Body of pancreas (tissue), 4 donors: ENCODE measurements around the gene TOR1AIP2. TPM values are rescaled to one million over a fixed set of nuclear protein-coding genes. Genes with fewer than 3 reads are reported as not detected.

Experiments
- ATAC-seq: fragments of 150-250 bp; one replicate; pipeline ENCODE4 v1.9.1; 2016
- DNase-seq, 4 donors: peaks; one replicate each; pipeline ENCODE4 v3.0.0-alpha.2; 2019
- H3K27ac ChIP-seq, 4 donors: fragments of 200-600 bp; sonication (generic); 1 replicate in 3 of 4; 2 replicates in 1 of 4; pipeline versions ENCODE4 v1.5.1 to v1.6.1; 2016 to 2019; ENCODE audit warnings: mild to moderate bottlenecking in 1 of 4, mixed read lengths in 1 of 4, moderate library complexity in 1 of 4
- H3K27me3 ChIP-seq, 2 donors: fragments of 200-600 bp; sonication (generic); one replicate each; pipeline ENCODE4 v1.6.0; 2016; ENCODE audit warnings: mild to moderate bottlenecking in 1 of 2
- H3K36me3 ChIP-seq, 2 donors: fragments of 200-600 bp; sonication (generic); replicated peaks in 1 of 2; 2 replicates each; pipeline ENCODE4 v1.5.1; 2016; ENCODE audit warnings: low read depth in 2 of 2; ENCODE audit not compliant: insufficient read depth in 1 of 2
- H3K4me1 ChIP-seq: fragments of 200-600 bp; sonication (generic); one replicate; pipeline ENCODE4 v1.6.0; 2016
- H3K4me3 ChIP-seq, 2 donors: fragments of 200-600 bp; sonication (generic); 1 replicate in 1 of 2; 2 replicates in 1 of 2; pipeline ENCODE4 v1.5.1; 2016 to 2019
- H3K9me3 ChIP-seq, 3 donors: fragments of 200-600 bp; sonication (generic); 1 replicate in 2 of 3; 2 replicates in 1 of 3; pipeline ENCODE4 v1.5.1; 2016
- POLR2A ChIP-seq, 3 donors: fragments of 450-650 bp; IDR thresholded peaks; one replicate each; pipeline ENCODE4 v1.6.1; 2016; ENCODE audit warnings: antibody characterized with exemption in 3 of 3, mild to moderate bottlenecking in 2 of 3
- WGBS, 2 donors: methylation state at CpG; one replicate each; pipeline ENCODE4 v1.1.5; 2017; 5-methylcytosine and 5-hydroxymethylcytosine counted together
- intact Hi-C: fragments of 100-400 bp; cut with DNase I; formaldehyde crosslinking; loops from one replicate; pipeline ENCODE4 v1.15.1; 2023
- total RNA-seq, 2 donors: library from RNA; depleted of rRNA; stranded (reverse); fragments of >200 nt; gene quantifications; one replicate each; pipeline ENCODE4 v1.1.0, GENCODE V29; 2016
- TF ChIP-seq, protein P1 (sequence below), 7 experiments: fragments of 450-650 bp in 4 of 7; fragments of 200-600 bp in 3 of 7; sonication (generic) in 3 of 7; IDR thresholded peaks; one replicate each; pipeline ENCODE4 v1.5.1; 2016 to 2019; ENCODE audit warnings: antibody characterized with exemption in 7 of 7

TOR1AIP2 gene
- total RNA-seq, 2 donors from 2014 or later = 44.1 to 44.8 TPM

DNA sequence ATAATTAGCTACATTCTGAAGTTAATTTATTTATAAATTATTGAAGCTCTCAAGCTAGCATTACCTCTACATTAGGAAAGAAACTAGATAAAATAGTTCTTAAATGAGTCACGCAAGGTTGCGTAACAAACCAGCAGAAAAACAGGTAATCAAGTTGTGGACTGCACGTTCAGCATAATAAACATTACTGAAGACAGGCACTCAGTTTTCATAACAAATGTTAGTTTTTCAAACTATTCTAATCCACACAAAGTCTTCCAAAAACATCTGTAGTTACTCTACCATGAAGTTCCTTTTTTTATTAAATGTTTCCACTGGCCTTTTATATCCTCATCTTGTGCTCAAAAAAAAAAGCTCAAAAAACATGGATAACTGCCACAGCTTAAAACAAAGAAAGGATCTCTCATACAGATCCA, 1.3 kb downstream of the TOR1AIP2 start:
- DNase-seq (peak; percentile 34 to 71 (median 44)), ATAC-seq (peak; percentile 65)
- H3K4me1 ChIP-seq = peaks cover 67% of the 10 kb centered on the region

DNA sequence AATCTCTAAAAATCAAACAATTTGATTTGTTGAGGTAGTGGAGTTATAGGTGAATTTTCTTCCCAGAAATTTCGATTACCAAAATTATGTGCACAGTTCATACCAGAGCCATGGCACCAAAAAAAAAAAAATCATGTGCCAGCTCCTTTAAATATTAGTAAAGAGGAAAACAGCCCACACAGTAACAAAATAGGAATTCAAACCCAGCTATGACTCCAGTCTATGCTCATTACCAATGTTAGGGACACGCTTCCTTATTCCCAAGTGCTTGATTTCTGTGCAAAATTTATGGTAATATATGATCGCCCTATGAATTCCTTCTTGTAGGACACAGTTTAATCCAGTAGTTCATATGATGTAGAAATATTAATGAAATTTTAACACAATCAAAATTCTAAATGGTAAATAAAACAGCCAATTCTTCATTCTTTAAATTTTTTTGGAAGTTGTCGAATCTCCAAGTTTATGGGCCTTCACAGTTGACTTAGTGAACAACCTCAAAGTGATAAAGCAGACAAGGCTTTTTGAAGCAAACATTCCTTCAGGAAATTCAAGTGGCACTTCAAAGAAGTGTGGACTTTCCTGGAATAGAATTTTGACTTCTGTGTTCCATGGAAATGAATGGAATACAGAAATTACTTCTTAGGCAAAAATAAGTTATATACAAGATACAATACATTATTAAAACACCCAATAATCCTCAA, 1.9 kb downstream of the TOR1AIP2 start:
- H3K27me3 ChIP-seq = no peaks in the 10 kb centered on the region
- H3K4me3 ChIP-seq = no peak overlapping the region
- intact Hi-C loops = no loop called here
- peak overlapping the region in 3 of 4 donors; percentile 71 to 89 (median 80) for H3K27ac ChIP-seq
- no peaks in the 10 kb centered on the region for H3K9me3 ChIP-seq
- DNase-seq (no peak), ATAC-seq (no peak)
- peaks cover 68% of the 10 kb centered on the region for H3K4me1 ChIP-seq
- H3K36me3 ChIP-seq = no peaks in the 10 kb centered on the region
- no peak for TF ChIP-seq POLR2A (IDR thresholded peaks at IDR 0.05)
- TF ChIP-seq, protein P1, sequence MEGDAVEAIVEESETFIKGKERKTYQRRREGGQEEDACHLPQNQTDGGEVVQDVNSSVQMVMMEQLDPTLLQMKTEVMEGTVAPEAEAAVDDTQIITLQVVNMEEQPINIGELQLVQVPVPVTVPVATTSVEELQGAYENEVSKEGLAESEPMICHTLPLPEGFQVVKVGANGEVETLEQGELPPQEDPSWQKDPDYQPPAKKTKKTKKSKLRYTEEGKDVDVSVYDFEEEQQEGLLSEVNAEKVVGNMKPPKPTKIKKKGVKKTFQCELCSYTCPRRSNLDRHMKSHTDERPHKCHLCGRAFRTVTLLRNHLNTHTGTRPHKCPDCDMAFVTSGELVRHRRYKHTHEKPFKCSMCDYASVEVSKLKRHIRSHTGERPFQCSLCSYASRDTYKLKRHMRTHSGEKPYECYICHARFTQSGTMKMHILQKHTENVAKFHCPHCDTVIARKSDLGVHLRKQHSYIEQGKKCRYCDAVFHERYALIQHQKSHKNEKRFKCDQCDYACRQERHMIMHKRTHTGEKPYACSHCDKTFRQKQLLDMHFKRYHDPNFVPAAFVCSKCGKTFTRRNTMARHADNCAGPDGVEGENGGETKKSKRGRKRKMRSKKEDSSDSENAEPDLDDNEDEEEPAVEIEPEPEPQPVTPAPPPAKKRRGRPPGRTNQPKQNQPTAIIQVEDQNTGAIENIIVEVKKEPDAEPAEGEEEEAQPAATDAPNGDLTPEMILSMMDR (IDR thresholded peaks at IDR 0.05) = no peak
- 68 to 77% methylated on average over 4 of the region's 4 CpGs for WGBS, 2 donors

More for the DNA sequence above, 1.3 kb downstream of the TOR1AIP2 start:
- no peaks in the 10 kb centered on the region for H3K27me3 ChIP-seq
- H3K4me3 ChIP-seq = peak overlapping the region; percentile 6 to 68
- TF ChIP-seq, protein P1 (IDR thresholded peaks at IDR 0.05) = no peak
- peak in 1 of 3 donors; percentile 19 for TF ChIP-seq POLR2A (IDR thresholded peaks at IDR 0.05)
- no peaks in the 10 kb centered on the region for H3K36me3 ChIP-seq
- WGBS, 2 donors = 7 to 18% methylated on average over 3 of the region's 3 CpGs
- peak overlapping the region in 3 of 4 donors; percentile 71 to 89 (median 80) for H3K27ac ChIP-seq
- intact Hi-C loops = no loop called here
- no peaks in the 10 kb centered on the region for H3K9me3 ChIP-seq

DNA sequence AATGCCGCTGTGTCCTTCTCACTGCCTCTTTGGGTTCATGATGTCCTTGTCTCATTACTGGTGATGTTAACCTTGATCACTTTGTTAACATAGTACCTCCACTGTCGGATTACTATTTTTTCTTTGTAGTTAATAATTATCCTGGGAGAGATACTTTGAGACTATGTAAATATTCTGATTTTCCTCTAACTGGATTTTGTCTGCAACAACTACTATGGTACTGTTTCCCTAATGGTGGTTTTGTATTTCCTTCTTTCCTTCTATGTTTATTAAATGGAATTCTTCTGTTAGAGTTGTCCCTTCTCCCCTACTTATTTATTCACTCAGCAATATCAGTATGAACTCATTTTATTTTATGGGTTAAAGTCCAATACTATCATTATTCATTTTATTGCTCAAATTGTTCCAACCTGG, 4.2 kb downstream of the TOR1AIP2 start:
- no peak for TF ChIP-seq POLR2A (IDR thresholded peaks at IDR 0.05)
- TF ChIP-seq, protein P1 (IDR thresholded peaks at IDR 0.05) = no peak
- Histone ChIP-seq H3K27me3 (no peaks in the 10 kb centered on the region), H3K9me3 (no peaks in the 10 kb centered on the region), H3K36me3 (peaks cover 0 to 3% of the 10 kb centered on the region in 2 donors), H3K27ac (peak overlapping the region in 3 of 4 donors; percentile 26 to 89 (median 71)), H3K4me1 (peaks cover 62% of the 10 kb centered on the region), H3K4me3 (no peak overlapping the region)
- 11 to 19% methylated on average over 2 of the region's 2 CpGs for WGBS, 2 donors
- intact Hi-C loops = no loop called here
- peak; percentile 43 for ATAC-seq
- peak in 1 of 4 donors; percentile 19 for DNase-seq

DNA sequence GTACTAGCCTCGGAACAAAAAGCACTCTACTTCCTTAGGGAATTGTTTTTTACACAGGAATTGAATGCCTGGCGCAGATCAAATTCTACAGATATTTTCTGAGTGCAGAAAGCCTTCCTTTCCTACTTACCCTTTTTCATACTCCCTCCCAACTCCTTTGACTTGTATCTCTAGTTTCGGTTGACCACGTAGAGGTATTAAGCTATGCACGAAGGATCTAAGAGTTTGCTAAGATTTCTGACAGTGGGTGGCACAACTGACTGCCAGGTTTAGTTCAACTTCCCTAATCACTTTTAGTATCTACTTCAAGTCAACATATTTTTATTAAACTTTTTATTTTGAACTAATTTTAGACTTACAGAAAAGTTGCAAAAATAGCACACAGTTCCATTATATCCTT, 5.0 kb downstream of the TOR1AIP2 start:
- no peak overlapping the region for H3K4me3 ChIP-seq
- DNase-seq (no peak), ATAC-seq (no peak)
- TF ChIP-seq POLR2A (IDR thresholded peaks at IDR 0.05) = no peak
- TF ChIP-seq, protein P1 (IDR thresholded peaks at IDR 0.05) = no peak
- H3K36me3 ChIP-seq = peaks cover 0 to 5% of the 10 kb centered on the region in 2 donors
- no peaks in the 10 kb centered on the region for H3K9me3 ChIP-seq
- whole genome bisulfite sequencing, 2 donors = 82 to 89% methylated on average over 5 of the region's 5 CpGs
- no peaks in the 10 kb centered on the region for H3K27me3 ChIP-seq
- peak overlapping the region in 2 of 4 donors; percentile 71 to 89 for H3K27ac ChIP-seq
- intact Hi-C loops = no loop called here
- peaks cover 61% of the 10 kb centered on the region for H3K4me1 ChIP-seq
